ENCODE measurements around the gene KLHDC7A. TPM values are rescaled to one million over a fixed set of nuclear protein-coding genes. Genes with fewer than 3 reads are reported as not detected.

Gene KLHDC7A
- total and polyA plus RNA-seq, 10 of the 15 experiments (the other 5 are each of a cell fraction or from before 2014, with no cell fraction given) = not detected

- ATAC-seq (no peak), FAIRE-seq (no peak), DNase-seq (ENCODE audit: low read depth, low spot score) (no peak)
- Histone ChIP-seq H2AFZ (ENCODE audit: control insufficient read depth, low read depth, low read length) (no peak overlapping the region), H4K20me1 (ENCODE audit: control insufficient read depth, insufficient read depth) (no peaks in the 10 kb centered on the region), H3K27ac (ENCODE audit: control insufficient read depth, insufficient read depth) (no peak overlapping the region), H3K36me3 (ENCODE audit: control insufficient read depth in 2 of 2, insufficient read depth in 2 of 2, low read length in 1 of 2) (no peaks in the 10 kb centered on the region), H3K4me1 (ENCODE audit: control insufficient read depth, insufficient read depth, low read length) (no peaks in the 10 kb centered on the region), H3K4me2 (ENCODE audit: control insufficient read depth, insufficient read depth) (no peak overlapping the region), H3K79me2 (ENCODE audit: control insufficient read depth, insufficient read depth, low read length) (no peaks in the 10 kb centered on the region), H3K27me3 (replicated peaks in 1 of 2; ENCODE audit: control insufficient read depth in 2 of 2, insufficient read depth in 2 of 2, low read length in 1 of 2) (no peaks in the 10 kb centered on the region), H3K4me3 (no peak overlapping the region), H3K9me3 (replicated peaks; ENCODE audit: control insufficient read depth, insufficient read depth, low read length) (no peaks in the 10 kb centered on the region; the same call in 2 of the 3 replicates), H3K9ac (ENCODE audit: control insufficient read depth, insufficient read depth, low read length) (no peak overlapping the region)
- SMC1A ChIA-PET (ENCODE audit: uncharacterized antibody, unreplicated experiment) = no interaction called here
- in situ Hi-C loops (cut with MboI) (no loop called here), intact Hi-C loops (cut with micrococcal nuclease; ENCODE audit: unreplicated experiment) (no loop called here)
- RAD21 ChIA-PET (ENCODE audit: unreplicated experiment) = no interaction called here
- TF ChIP-seq NFIC (IDR thresholded peaks at IDR 0.05; ENCODE audit: low read depth, low read length) (no peak), MEF2B (IDR thresholded peaks at IDR 0.05; ENCODE audit: partially characterized antibody, poor library complexity, severe bottlenecking) (no peak), DPF2 (IDR thresholded peaks at IDR 0.05) (no peak)
- no TSS peak for BruUV-seq (replicated peaks)
- 50% methylated on average over 5 of the region's 5 CpGs for WGBS (ENCODE audit: insufficient coverage, insufficient replicate concordance, low lambda C conversion rate, missing lambda C conversion rate)
- POLR2A ChIA-PET = no interaction called here
- CTCF ChIA-PET = no interaction called here
Observed at GRCh38 chr1:18511149-18511873, 30.6 kb downstream of the KLHDC7A start.

DNA sequence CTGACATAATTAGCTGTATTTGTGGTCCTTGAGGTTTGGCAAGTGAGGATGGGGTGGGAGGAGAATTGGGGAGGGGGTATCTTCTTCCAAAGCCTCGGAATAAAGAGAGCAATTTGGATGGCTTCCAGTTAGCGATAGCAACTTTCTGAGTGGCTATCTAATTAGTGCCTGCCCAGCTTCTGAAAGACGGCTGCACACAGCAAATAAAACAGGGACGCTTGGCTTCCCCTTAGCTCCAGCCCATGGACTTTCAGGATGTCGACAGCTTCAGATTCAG lies 31.1 kb downstream of the KLHDC7A start:
- ChIA-PET RAD21 (ENCODE audit: unreplicated experiment) (no interaction called here), SMC1A (ENCODE audit: uncharacterized antibody, unreplicated experiment) (no interaction called here), POLR2A (no interaction called here), CTCF (interaction anchor here (0.7 kb wide), 1 partner anchor 277 kb away, joined by 5 read pairs; no protein-coding TSS in a partner anchor)
- no peaks in the 10 kb centered on the region for H3K79me2 ChIP-seq (ENCODE audit: control insufficient read depth, insufficient read depth, low read length)
- ATAC-seq (no peak), FAIRE-seq (no peak), DNase-seq (ENCODE audit: low read depth, low spot score) (no peak)
- H3K27ac ChIP-seq (ENCODE audit: control insufficient read depth, insufficient read depth) = no peak overlapping the region
- intact Hi-C loops (cut with micrococcal nuclease; ENCODE audit: unreplicated experiment) (no loop called here), in situ Hi-C loops (cut with MboI) (no loop called here)
- WGBS (ENCODE audit: insufficient coverage, insufficient replicate concordance, low lambda C conversion rate, missing lambda C conversion rate) = 14% methylated on average over 5 of the region's 5 CpGs
- BruUV-seq (replicated peaks) = no TSS peak
- no peaks in the 10 kb centered on the region for H3K4me1 ChIP-seq (ENCODE audit: control insufficient read depth, insufficient read depth, low read length)
- H2AFZ ChIP-seq (ENCODE audit: control insufficient read depth, low read depth, low read length) = no peak overlapping the region
- H3K4me2 ChIP-seq (ENCODE audit: control insufficient read depth, insufficient read depth) = no peak overlapping the region
- H3K4me3 ChIP-seq = no peak overlapping the region
- no peaks in the 10 kb centered on the region for H3K27me3 ChIP-seq (replicated peaks in 1 of 2; ENCODE audit: control insufficient read depth in 2 of 2, insufficient read depth in 2 of 2, low read length in 1 of 2)
- H3K9ac ChIP-seq (ENCODE audit: control insufficient read depth, insufficient read depth, low read length) = no peak overlapping the region
- no peaks in the 10 kb centered on the region for H3K36me3 ChIP-seq (ENCODE audit: control insufficient read depth in 2 of 2, insufficient read depth in 2 of 2, low read length in 1 of 2)
- no peaks in the 10 kb centered on the region for H4K20me1 ChIP-seq (ENCODE audit: control insufficient read depth, insufficient read depth)
- H3K9me3 ChIP-seq (replicated peaks; ENCODE audit: control insufficient read depth, insufficient read depth, low read length) = no peaks in the 10 kb centered on the region; the same call in 2 of the 3 replicates
- no peak for TF ChIP-seq RELA (IDR thresholded peaks at IDR 0.05; ENCODE audit: borderline replicate concordance, partially characterized antibody)
- TF ChIP-seq DPF2 (IDR thresholded peaks at IDR 0.05) = no peak
- TF ChIP-seq SMAD5 (IDR thresholded peaks at IDR 0.05; ENCODE audit: low read depth) = no peak
- no peak for TF ChIP-seq JUNB (IDR thresholded peaks at IDR 0.05)
- TF ChIP-seq MXI1 (IDR thresholded peaks at IDR 0.05; ENCODE audit: low read depth, low read length) = no peak
- no peak for TF ChIP-seq HDAC2 (IDR thresholded peaks at IDR 0.05)
- TF ChIP-seq BMI1 (IDR thresholded peaks at IDR 0.05; ENCODE audit: borderline replicate concordance) = no peak
- TF ChIP-seq ZNF207 (IDR thresholded peaks at IDR 0.05; ENCODE audit: borderline replicate concordance) = no peak
- no peak for TF ChIP-seq BCLAF1 (IDR thresholded peaks at IDR 0.05)
- TF ChIP-seq ASH2L (IDR thresholded peaks at IDR 0.05; ENCODE audit: borderline replicate concordance, low read depth) = no peak
- TF ChIP-seq RAD21 (IDR thresholded peaks at IDR 0.05; ENCODE audit: insufficient read depth, low read depth, low read length) = no peak
- TF ChIP-seq BRCA1 (IDR thresholded peaks at IDR 0.05; ENCODE audit: low read depth, low read length) = no peak
- TF ChIP-seq ETV6 (conservative IDR thresholded peaks at IDR 0.05 in 1 of 2, IDR thresholded peaks at IDR 0.05 in 1 of 2; ENCODE audit: borderline replicate concordance in 1 of 2, low read depth in 1 of 2) = no peak
- no peak for TF ChIP-seq STAT1 (conservative IDR thresholded peaks at IDR 0.05)
- no peak for TF ChIP-seq RAD51 (IDR thresholded peaks at IDR 0.05)

Measured in GM12878 (cell line).